ENCODE data around the gene EFR3B.
"Not testable (repeated sequence)": the region's sequence is repeated elsewhere in the genome, so short reads cannot be mapped to it uniquely, and the experiment has no call there.

EFR3B gene

GRCh38 chr2:25089605-25090315 lies 47.9 kb downstream of the EFR3B start:
- no peak overlapping the region for H3K4me3 ChIP-seq (ENCODE audit: low read depth in 1 of 2, low read length in 2 of 2)
- H3K36me3 ChIP-seq (ENCODE audit: control insufficient read depth in 1 of 2, insufficient read depth in 2 of 2, low read length in 2 of 2), result no peaks in the 10 kb centered on the region
- H3K27ac ChIP-seq (ENCODE audit: low read length), result no peak overlapping the region
- no peaks in the 10 kb centered on the region for H3K9me3 ChIP-seq (ENCODE audit: control insufficient read depth in 1 of 2, low read length in 2 of 2)
- H3K27me3 ChIP-seq (ENCODE audit: low read depth, low read length), result no peaks in the 10 kb centered on the region
- no peaks in the 10 kb centered on the region for H3K4me1 ChIP-seq (ENCODE audit: control insufficient read depth in 1 of 2, insufficient read depth in 2 of 2, low read length in 2 of 2)

GRCh38 chr2:25090801-25091200 lies 48.9 kb downstream of the EFR3B start:
- H3K9me3 ChIP-seq (ENCODE audit: control insufficient read depth in 1 of 2, low read length in 2 of 2), result no peaks in the 10 kb centered on the region
- H3K4me3 ChIP-seq (ENCODE audit: low read depth in 1 of 2, low read length in 2 of 2), result no peak overlapping the region
- no peaks in the 10 kb centered on the region for H3K36me3 ChIP-seq (ENCODE audit: control insufficient read depth in 1 of 2, insufficient read depth in 2 of 2, low read length in 2 of 2)
- H3K27ac ChIP-seq (ENCODE audit: low read length), result no peak overlapping the region
- H3K4me1 ChIP-seq (ENCODE audit: control insufficient read depth in 1 of 2, insufficient read depth in 2 of 2, low read length in 2 of 2), result no peaks in the 10 kb centered on the region
- H3K27me3 ChIP-seq (ENCODE audit: low read depth, low read length), result no peaks in the 10 kb centered on the region

GRCh38 chr2:25091265-25091664 lies 49.4 kb downstream of the EFR3B start:
- H3K4me3 ChIP-seq (ENCODE audit: low read depth in 1 of 2, low read length in 2 of 2), result no peak overlapping the region
- no peaks in the 10 kb centered on the region for H3K27me3 ChIP-seq (ENCODE audit: low read depth, low read length)
- H3K36me3 ChIP-seq (ENCODE audit: control insufficient read depth in 1 of 2, insufficient read depth in 2 of 2, low read length in 2 of 2), result no peaks in the 10 kb centered on the region
- H3K4me1 ChIP-seq (ENCODE audit: control insufficient read depth in 1 of 2, insufficient read depth in 2 of 2, low read length in 2 of 2), result no peaks in the 10 kb centered on the region
- no peaks in the 10 kb centered on the region for H3K9me3 ChIP-seq (ENCODE audit: control insufficient read depth in 1 of 2, low read length in 2 of 2)
- no peak overlapping the region for H3K27ac ChIP-seq (ENCODE audit: low read length)

GRCh38 chr2:25098056-25098455 lies 56.2 kb downstream of the EFR3B start:
- H3K4me3 ChIP-seq (ENCODE audit: low read depth in 1 of 2, low read length in 2 of 2), result no peak overlapping the region
- no peaks in the 10 kb centered on the region for H3K9me3 ChIP-seq (ENCODE audit: control insufficient read depth in 1 of 2, low read length in 2 of 2)
- H3K27ac ChIP-seq (ENCODE audit: low read length), result peak overlapping the region; percentile 45
- H3K27me3 ChIP-seq (ENCODE audit: low read depth, low read length), result no peaks in the 10 kb centered on the region
- H3K4me1 ChIP-seq (ENCODE audit: control insufficient read depth in 1 of 2, insufficient read depth in 2 of 2, low read length in 2 of 2), result peaks cover 5 to 6% of the 10 kb centered on the region in 2 donors
- H3K36me3 ChIP-seq (ENCODE audit: control insufficient read depth in 1 of 2, insufficient read depth in 2 of 2, low read length in 2 of 2), result no peaks in the 10 kb centered on the region

GRCh38 chr2:25098670-25099486 lies 57.0 kb downstream of the EFR3B start:
- no peak overlapping the region for H3K4me3 ChIP-seq (ENCODE audit: low read depth in 1 of 2, low read length in 2 of 2)
- no peaks in the 10 kb centered on the region for H3K36me3 ChIP-seq (ENCODE audit: control insufficient read depth in 1 of 2, insufficient read depth in 2 of 2, low read length in 2 of 2)
- H3K27me3 ChIP-seq (ENCODE audit: low read depth, low read length), result no peaks in the 10 kb centered on the region
- H3K9me3 ChIP-seq (ENCODE audit: control insufficient read depth in 1 of 2, low read length in 2 of 2), result no peaks in the 10 kb centered on the region
- peaks cover 5 to 6% of the 10 kb centered on the region in 2 donors for H3K4me1 ChIP-seq (ENCODE audit: control insufficient read depth in 1 of 2, insufficient read depth in 2 of 2, low read length in 2 of 2)
- H3K27ac ChIP-seq (ENCODE audit: low read length), result peak overlapping the region; percentile 45

GRCh38 chr2:25102352-25102751 lies 60.5 kb downstream of the EFR3B start:
- H3K4me3 ChIP-seq (ENCODE audit: low read depth in 1 of 2, low read length in 2 of 2); H3K27ac ChIP-seq (ENCODE audit: low read length); H3K27me3 ChIP-seq (ENCODE audit: low read depth, low read length); H3K36me3 ChIP-seq (ENCODE audit: control insufficient read depth in 1 of 2, insufficient read depth in 2 of 2, low read length in 2 of 2); H3K9me3 ChIP-seq (ENCODE audit: control insufficient read depth in 1 of 2, low read length in 2 of 2); H3K4me1 ChIP-seq (ENCODE audit: control insufficient read depth in 1 of 2, insufficient read depth in 2 of 2, low read length in 2 of 2): not testable (repeated sequence)

- Histone ChIP-seq H3K9me3 (ENCODE audit: control insufficient read depth in 1 of 2, low read length in 2 of 2) (no peaks in the 10 kb centered on the region), H3K36me3 (ENCODE audit: control insufficient read depth in 1 of 2, insufficient read depth in 2 of 2, low read length in 2 of 2) (no peaks in the 10 kb centered on the region), H3K27ac (ENCODE audit: low read length) (no peak overlapping the region), H3K4me1 (ENCODE audit: control insufficient read depth in 1 of 2, insufficient read depth in 2 of 2, low read length in 2 of 2) (peaks cover 5 to 6% of the 10 kb centered on the region in 2 donors), H3K27me3 (ENCODE audit: low read depth, low read length) (no peaks in the 10 kb centered on the region), H3K4me3 (ENCODE audit: low read depth in 1 of 2, low read length in 2 of 2) (no peak overlapping the region)
These were observed 61.5 kb downstream of the EFR3B start for GRCh38 chr2:25103287-25103871.

GRCh38 chr2:25104736-25105135 lies 62.9 kb downstream of the EFR3B start:
- H3K36me3 ChIP-seq (ENCODE audit: control insufficient read depth in 1 of 2, insufficient read depth in 2 of 2, low read length in 2 of 2), result no peaks in the 10 kb centered on the region
- no peaks in the 10 kb centered on the region for H3K27me3 ChIP-seq (ENCODE audit: low read depth, low read length)
- no peak overlapping the region for H3K27ac ChIP-seq (ENCODE audit: low read length)
- no peak overlapping the region for H3K4me3 ChIP-seq (ENCODE audit: low read depth in 1 of 2, low read length in 2 of 2)
- H3K9me3 ChIP-seq (ENCODE audit: control insufficient read depth in 1 of 2, low read length in 2 of 2), result no peaks in the 10 kb centered on the region
- no peaks in the 10 kb centered on the region for H3K4me1 ChIP-seq (ENCODE audit: control insufficient read depth in 1 of 2, insufficient read depth in 2 of 2, low read length in 2 of 2)

- no peaks in the 10 kb centered on the region for H3K4me1 ChIP-seq (ENCODE audit: control insufficient read depth in 1 of 2, insufficient read depth in 2 of 2, low read length in 2 of 2)
- no peaks in the 10 kb centered on the region for H3K36me3 ChIP-seq (ENCODE audit: control insufficient read depth in 1 of 2, insufficient read depth in 2 of 2, low read length in 2 of 2)
- no peak overlapping the region for H3K4me3 ChIP-seq (ENCODE audit: low read depth in 1 of 2, low read length in 2 of 2)
- H3K27me3 ChIP-seq (ENCODE audit: low read depth, low read length), result no peaks in the 10 kb centered on the region
- no peaks in the 10 kb centered on the region for H3K9me3 ChIP-seq (ENCODE audit: control insufficient read depth in 1 of 2, low read length in 2 of 2)
- no peak overlapping the region for H3K27ac ChIP-seq (ENCODE audit: low read length)
These were observed 63.6 kb downstream of the EFR3B start for GRCh38 chr2:25105336-25106085.

GRCh38 chr2:25109822-25110221 lies 67.9 kb downstream of the EFR3B start:
- Histone ChIP-seq H3K4me1 (ENCODE audit: control insufficient read depth in 1 of 2, insufficient read depth in 2 of 2, low read length in 2 of 2) (no peaks in the 10 kb centered on the region), H3K9me3 (ENCODE audit: control insufficient read depth in 1 of 2, low read length in 2 of 2) (no peaks in the 10 kb centered on the region), H3K36me3 (ENCODE audit: control insufficient read depth in 1 of 2, insufficient read depth in 2 of 2, low read length in 2 of 2) (no peaks in the 10 kb centered on the region), H3K27ac (ENCODE audit: low read length) (no peak overlapping the region), H3K27me3 (ENCODE audit: low read depth, low read length) (no peaks in the 10 kb centered on the region), H3K4me3 (ENCODE audit: low read depth in 1 of 2, low read length in 2 of 2) (no peak overlapping the region)

- H3K27ac ChIP-seq (ENCODE audit: low read length), result no peak overlapping the region
- no peaks in the 10 kb centered on the region for H3K36me3 ChIP-seq (ENCODE audit: control insufficient read depth in 1 of 2, insufficient read depth in 2 of 2, low read length in 2 of 2)
- no peaks in the 10 kb centered on the region for H3K4me1 ChIP-seq (ENCODE audit: control insufficient read depth in 1 of 2, insufficient read depth in 2 of 2, low read length in 2 of 2)
- no peaks in the 10 kb centered on the region for H3K9me3 ChIP-seq (ENCODE audit: control insufficient read depth in 1 of 2, low read length in 2 of 2)
- H3K27me3 ChIP-seq (ENCODE audit: low read depth, low read length), result no peaks in the 10 kb centered on the region
- H3K4me3 ChIP-seq (ENCODE audit: low read depth in 1 of 2, low read length in 2 of 2), result no peak overlapping the region
These were observed 70.2 kb downstream of the EFR3B start for GRCh38 chr2:25112113-25112512.

All from muscle layer of duodenum (tissue), 2 donors.